Measurements from ENCODE around the gene SDK1. TPM values are rescaled to one million over a fixed set of nuclear protein-coding genes. Genes with fewer than 3 reads are reported as not detected.

SDK1 gene
- total RNA-seq, 1 experiment from 2014 or later: 20.0 TPM

DNA sequence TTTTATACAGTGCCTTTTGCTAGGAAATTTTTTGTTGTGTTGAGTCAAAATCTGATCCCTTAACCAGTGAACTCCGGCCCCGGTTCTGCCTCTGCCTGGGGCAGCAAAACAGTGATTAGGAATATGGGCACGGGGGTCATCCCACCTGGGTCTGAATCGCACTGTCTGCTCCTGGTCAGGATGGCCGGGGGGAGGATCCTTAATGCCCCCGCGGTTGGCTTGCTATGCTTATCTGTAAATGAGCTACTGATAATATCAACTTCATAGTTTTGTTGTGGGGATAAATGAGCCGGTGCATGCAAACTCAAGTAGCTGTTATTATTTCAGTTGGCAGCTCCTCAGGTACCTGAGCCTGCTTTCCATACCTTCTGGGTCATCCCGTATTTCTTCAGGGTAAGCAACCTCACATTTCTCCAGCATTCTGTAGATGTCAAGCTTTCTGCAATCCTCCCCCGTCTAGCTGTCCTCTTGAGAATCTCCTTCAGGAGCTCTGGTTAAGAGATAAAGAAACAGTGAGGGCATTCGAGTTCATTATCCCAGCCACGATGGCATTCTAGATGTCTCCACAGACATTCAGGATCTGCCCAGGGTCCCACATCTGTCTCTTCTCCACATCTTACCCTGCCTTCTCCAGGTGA lies 592.2 kb downstream of the SDK1 start:
- TF ChIP-seq, protein P1, sequence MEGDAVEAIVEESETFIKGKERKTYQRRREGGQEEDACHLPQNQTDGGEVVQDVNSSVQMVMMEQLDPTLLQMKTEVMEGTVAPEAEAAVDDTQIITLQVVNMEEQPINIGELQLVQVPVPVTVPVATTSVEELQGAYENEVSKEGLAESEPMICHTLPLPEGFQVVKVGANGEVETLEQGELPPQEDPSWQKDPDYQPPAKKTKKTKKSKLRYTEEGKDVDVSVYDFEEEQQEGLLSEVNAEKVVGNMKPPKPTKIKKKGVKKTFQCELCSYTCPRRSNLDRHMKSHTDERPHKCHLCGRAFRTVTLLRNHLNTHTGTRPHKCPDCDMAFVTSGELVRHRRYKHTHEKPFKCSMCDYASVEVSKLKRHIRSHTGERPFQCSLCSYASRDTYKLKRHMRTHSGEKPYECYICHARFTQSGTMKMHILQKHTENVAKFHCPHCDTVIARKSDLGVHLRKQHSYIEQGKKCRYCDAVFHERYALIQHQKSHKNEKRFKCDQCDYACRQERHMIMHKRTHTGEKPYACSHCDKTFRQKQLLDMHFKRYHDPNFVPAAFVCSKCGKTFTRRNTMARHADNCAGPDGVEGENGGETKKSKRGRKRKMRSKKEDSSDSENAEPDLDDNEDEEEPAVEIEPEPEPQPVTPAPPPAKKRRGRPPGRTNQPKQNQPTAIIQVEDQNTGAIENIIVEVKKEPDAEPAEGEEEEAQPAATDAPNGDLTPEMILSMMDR (IDR thresholded peaks at IDR 0.05; ENCODE audit: unreplicated experiment): no peak
- CTCF ChIA-PET: no interaction called here
- no peak overlapping the region for H3K4me3 Mint-ChIP-seq (ENCODE audit: low read depth, unreplicated experiment)
- no peak for DNase-seq
- no peaks in the 10 kb centered on the region for H3K36me3 Mint-ChIP-seq (ENCODE audit: insufficient read depth, unreplicated experiment)
- intact Hi-C loops (cut with micrococcal nuclease; ENCODE audit: unreplicated experiment): loop anchor here (10.0 kb wide), 1 partner anchor 1028 kb away; no protein-coding TSS in a partner anchor
- H3K27ac Mint-ChIP-seq (ENCODE audit: unreplicated experiment): no peak overlapping the region
- peaks cover 3% of the 10 kb centered on the region for H3K9me3 Mint-ChIP-seq (ENCODE audit: low read depth, unreplicated experiment)
- H3K4me1 Mint-ChIP-seq (ENCODE audit: low read depth, unreplicated experiment): peaks cover 9% of the 10 kb centered on the region
- BruUV-seq (replicated peaks): no TSS peak
- H3K27me3 Mint-ChIP-seq (ENCODE audit: unreplicated experiment): no peaks in the 10 kb centered on the region

DNA sequence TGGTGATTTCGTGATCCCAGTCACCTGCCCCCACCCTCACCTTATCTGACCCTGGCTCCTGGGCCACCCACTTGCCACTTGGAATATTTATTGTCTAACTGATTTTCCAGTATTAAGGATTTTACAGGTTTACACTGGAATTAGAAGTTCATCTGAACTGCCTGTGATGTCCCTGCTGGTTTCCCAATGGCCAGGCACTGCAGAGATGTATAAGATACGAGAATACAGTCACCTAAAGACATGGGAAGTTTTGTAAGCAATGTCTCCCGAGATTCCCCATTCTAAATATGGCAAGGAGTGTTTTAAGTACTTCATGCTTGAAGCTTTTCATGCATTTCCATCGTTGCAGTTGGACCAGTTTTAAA lies 592.7 kb downstream of the SDK1 start:
- Mint-ChIP-seq H3K36me3 (ENCODE audit: insufficient read depth, unreplicated experiment) (no peaks in the 10 kb centered on the region), H3K9me3 (ENCODE audit: low read depth, unreplicated experiment) (peaks cover 3% of the 10 kb centered on the region), H3K27me3 (ENCODE audit: unreplicated experiment) (no peaks in the 10 kb centered on the region), H3K4me3 (ENCODE audit: low read depth, unreplicated experiment) (no peak overlapping the region), H3K27ac (ENCODE audit: unreplicated experiment) (no peak overlapping the region), H3K4me1 (ENCODE audit: low read depth, unreplicated experiment) (peaks cover 10% of the 10 kb centered on the region)
- intact Hi-C loops (cut with micrococcal nuclease; ENCODE audit: unreplicated experiment): loop anchor here (10.0 kb wide), 1 partner anchor 1029 kb away; no protein-coding TSS in a partner anchor
- DNase-seq: no peak
- TF ChIP-seq, protein P1 (IDR thresholded peaks at IDR 0.05; ENCODE audit: unreplicated experiment): no peak
- CTCF ChIA-PET: interaction anchor here (0.6 to 0.7 kb wide), 3 partner anchors 9 to 1034 kb away, joined by 3 to 4 read pairs (median 3); no protein-coding TSS in a partner anchor
- BruUV-seq (replicated peaks): no TSS peak

DNA sequence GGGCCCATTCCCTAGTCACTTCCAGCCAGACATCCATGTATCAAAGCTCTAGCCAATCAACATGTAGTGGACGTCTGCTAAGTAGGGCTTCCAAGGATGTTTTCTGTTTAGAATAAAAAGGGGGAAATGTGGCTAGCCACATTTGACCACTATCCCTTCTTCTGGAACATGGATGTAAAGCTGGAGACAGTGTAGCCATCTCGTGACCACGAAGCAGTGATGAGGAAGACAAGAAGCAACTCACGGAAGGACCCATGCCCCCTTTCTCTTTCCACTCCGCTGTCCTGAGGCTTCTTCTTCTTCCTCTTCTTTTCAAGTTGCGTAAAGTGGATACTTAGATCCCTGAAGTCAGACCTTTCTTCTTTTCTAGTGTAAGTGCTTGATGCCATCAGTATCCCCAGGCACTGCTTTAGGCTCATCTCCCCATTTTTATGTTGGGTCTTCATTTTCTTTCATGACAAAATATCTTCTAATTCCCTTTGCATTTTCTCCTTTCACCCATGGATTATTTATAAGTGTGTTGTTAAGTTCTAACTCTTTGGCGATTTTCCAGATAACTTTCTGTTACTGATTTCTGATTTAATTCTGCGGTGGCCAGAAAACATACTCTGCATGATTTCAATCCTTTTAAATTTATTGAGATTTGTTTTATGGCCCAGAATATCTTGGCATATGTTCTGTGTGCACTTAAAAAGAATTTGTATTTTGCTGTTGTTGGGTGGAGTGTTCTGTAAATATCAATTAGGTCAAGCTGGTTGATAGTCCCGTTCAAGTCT lies 594.5 kb downstream of the SDK1 start:
- CTCF ChIA-PET: no interaction called here
- H3K36me3 Mint-ChIP-seq (ENCODE audit: insufficient read depth, unreplicated experiment): no peaks in the 10 kb centered on the region
- no peaks in the 10 kb centered on the region for H3K27me3 Mint-ChIP-seq (ENCODE audit: unreplicated experiment)
- no TSS peak for BruUV-seq (replicated peaks)
- H3K27ac Mint-ChIP-seq (ENCODE audit: unreplicated experiment): no peak overlapping the region
- no peaks in the 10 kb centered on the region for H3K9me3 Mint-ChIP-seq (ENCODE audit: low read depth, unreplicated experiment)
- H3K4me3 Mint-ChIP-seq (ENCODE audit: low read depth, unreplicated experiment): no peak overlapping the region
- intact Hi-C loops (cut with micrococcal nuclease; ENCODE audit: unreplicated experiment): loop anchor here (5.0 to 10.0 kb wide), 2 partner anchors 1008 to 1031 kb away; no protein-coding TSS in a partner anchor
- no peak for DNase-seq
- TF ChIP-seq, protein P1 (IDR thresholded peaks at IDR 0.05; ENCODE audit: unreplicated experiment): no peak
- H3K4me1 Mint-ChIP-seq (ENCODE audit: low read depth, unreplicated experiment): peaks cover 18% of the 10 kb centered on the region

DNA sequence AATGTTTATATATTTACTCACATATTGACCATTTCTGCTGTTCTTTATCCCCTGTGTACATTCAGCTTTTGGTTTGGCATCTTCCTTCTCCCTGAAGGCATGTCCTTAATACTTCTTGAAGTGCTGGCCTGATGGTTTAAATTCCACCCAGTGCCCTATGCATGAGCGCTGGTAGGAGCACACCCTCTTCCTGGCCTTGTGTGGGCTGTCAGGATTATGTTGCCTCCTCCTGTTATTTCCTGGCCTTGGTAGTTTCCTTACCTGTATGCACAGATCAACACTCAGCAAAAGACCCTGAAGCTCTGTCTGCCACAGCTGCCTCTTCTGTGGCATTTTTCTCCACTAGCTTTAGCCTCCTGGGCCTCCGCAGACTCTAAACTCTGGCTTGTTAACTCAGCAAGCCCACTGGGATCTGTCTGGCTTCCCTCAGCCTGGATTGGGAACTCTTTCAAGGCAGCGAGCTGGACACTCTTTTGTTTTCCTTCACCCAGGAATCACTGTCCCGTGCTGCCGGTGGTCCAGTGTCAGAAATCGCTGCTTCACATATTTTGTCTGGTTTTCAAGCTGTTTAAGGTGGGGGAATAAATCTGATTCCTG lies 595.2 kb downstream of the SDK1 start:
- Mint-ChIP-seq H3K4me3 (ENCODE audit: low read depth, unreplicated experiment) (no peak overlapping the region), H3K27ac (ENCODE audit: unreplicated experiment) (no peak overlapping the region), H3K9me3 (ENCODE audit: low read depth, unreplicated experiment) (no peaks in the 10 kb centered on the region), H3K36me3 (ENCODE audit: insufficient read depth, unreplicated experiment) (no peaks in the 10 kb centered on the region), H3K4me1 (ENCODE audit: low read depth, unreplicated experiment) (peaks cover 19% of the 10 kb centered on the region), H3K27me3 (ENCODE audit: unreplicated experiment) (no peaks in the 10 kb centered on the region)
- no peak for DNase-seq
- CTCF ChIA-PET: interaction anchor here (0.9 kb wide), 1 partner anchor 135 kb away, joined by 3 read pairs; no protein-coding TSS in a partner anchor
- no TSS peak for BruUV-seq (replicated peaks)
- intact Hi-C loops (cut with micrococcal nuclease; ENCODE audit: unreplicated experiment): loop anchor here (5.0 to 10.0 kb wide), 2 partner anchors 1009 to 1031 kb away; no protein-coding TSS in a partner anchor
- TF ChIP-seq, protein P1 (IDR thresholded peaks at IDR 0.05; ENCODE audit: unreplicated experiment): no peak
